Measurements from ENCODE around the gene CTSD. TPM values are rescaled to one million over a fixed set of nuclear protein-coding genes. Genes with fewer than 3 reads are reported as not detected.

The CTSD gene
- total and polyA plus RNA-seq, 2 experiments from 2014 or later = 67.1 to 251 TPM

GRCh38 chr11:1748636-1749394, 14.9 kb downstream of the CTSD start:
- peaks cover 35% of the 10 kb centered on the region for H3K27me3 Mint-ChIP-seq (ENCODE audit: insufficient read depth, low read depth, poor library complexity)
- no peaks in the 10 kb centered on the region for H3K9me2 ChIP-seq (ENCODE audit: insufficient read depth)
- peak overlapping the region; percentile 76; the same call in 1 of the 2 replicates for H2AFZ ChIP-seq
- no peak overlapping the region for H3K27ac ChIP-seq (ENCODE audit: low read depth)
- no peaks in the 10 kb centered on the region for H3K79me2 ChIP-seq (replicated peaks; ENCODE audit: insufficient read depth)
- peaks cover 9% of the 10 kb centered on the region for H3K9me3 Mint-ChIP-seq
- TF ChIP-seq ETS1 (IDR thresholded peaks at IDR 0.05) = no peak
- no peak for TF ChIP-seq EZH2 (IDR thresholded peaks at IDR 0.05; ENCODE audit: low read depth, unreplicated experiment)
- no peak for TF ChIP-seq POLR2AphosphoS5 (IDR thresholded peaks at IDR 0.05; ENCODE audit: low read depth)
- H3K4me2 ChIP-seq = peak overlapping the region; percentile 88
- H3K27ac Mint-ChIP-seq = no peak overlapping the region
- H3K36me3 Mint-ChIP-seq (ENCODE audit: low read depth) = peaks cover 7% of the 10 kb centered on the region
- ATAC-seq (peak; percentile 48), DNase-seq (ENCODE audit: low spot score) (peak; percentile 52)
- no peaks in the 10 kb centered on the region for H3K36me3 ChIP-seq (ENCODE audit: insufficient read depth)
- H3K4me1 ChIP-seq (ENCODE audit: insufficient read depth) = no peaks in the 10 kb centered on the region; the same call in 1 of the 2 replicates
- H3K4me3 ChIP-seq = peak overlapping the region; percentile 62
- peak overlapping the region; percentile 73 for H3K4me3 Mint-ChIP-seq
- H3F3A ChIP-seq (replicated peaks; ENCODE audit: low read depth) = peaks cover 9% of the 10 kb centered on the region; the same call in 1 of the 2 replicates
- H4K20me1 ChIP-seq (replicated peaks; ENCODE audit: insufficient read depth) = no peaks in the 10 kb centered on the region
- H3K4me1 Mint-ChIP-seq = peaks cover 11% of the 10 kb centered on the region; the same call in 2 of the 3 replicates
- H3K27me3 ChIP-seq (ENCODE audit: insufficient read depth) = peaks cover 36% of the 10 kb centered on the region

DNA sequence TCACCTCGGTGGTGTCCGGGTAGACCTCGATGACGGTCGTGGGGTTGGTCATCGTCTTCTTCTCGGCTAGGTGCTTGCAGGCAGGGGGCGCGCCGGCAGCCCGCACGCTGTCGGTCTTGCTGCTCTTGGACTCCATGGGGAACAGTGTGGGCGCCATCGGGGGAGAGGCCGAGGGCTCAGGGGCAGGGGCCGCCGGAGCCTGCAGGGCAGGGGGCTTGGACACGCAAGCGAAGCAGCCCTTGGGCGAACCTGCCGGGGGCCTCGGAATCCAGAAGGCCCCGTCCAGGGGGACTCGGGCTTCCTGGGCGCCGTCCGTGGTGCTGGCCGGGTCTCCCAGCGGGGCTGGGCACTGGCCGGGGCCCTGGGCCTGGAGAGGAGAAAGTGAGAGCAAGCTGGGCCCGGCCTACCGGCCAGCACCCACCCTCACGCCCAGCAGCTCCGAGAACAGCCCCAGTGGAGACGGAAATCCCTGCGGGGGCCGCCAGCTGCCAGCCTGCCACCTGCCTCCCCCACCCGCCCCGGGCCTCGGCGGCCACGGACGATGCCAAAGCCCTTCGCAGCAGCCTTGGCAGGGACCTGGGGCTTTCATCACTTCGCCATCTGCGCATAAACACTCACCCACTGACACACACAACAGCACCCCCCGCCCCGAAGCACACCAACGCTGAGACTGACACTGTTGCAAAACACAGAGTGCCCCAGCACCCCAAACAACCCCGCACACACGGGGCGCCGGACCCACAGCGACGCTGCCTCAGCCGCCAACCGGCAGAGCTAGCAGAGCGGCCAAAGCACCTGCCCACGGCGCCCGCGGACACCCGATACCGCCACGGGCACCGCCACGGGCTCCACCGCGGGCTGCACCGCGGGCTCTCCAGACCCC, 15.7 kb downstream of the CTSD start:
- no peaks in the 10 kb centered on the region for H3K36me3 ChIP-seq (ENCODE audit: insufficient read depth)
- Mint-ChIP-seq H3K36me3 (ENCODE audit: low read depth) (peaks cover 3% of the 10 kb centered on the region), H3K9me3 (peaks cover 9% of the 10 kb centered on the region), H3K27ac (no peak overlapping the region), H3K27me3 (ENCODE audit: insufficient read depth, low read depth, poor library complexity) (peaks cover 35% of the 10 kb centered on the region), H3K4me3 (peak overlapping the region; percentile 55; the same call in 2 of the 3 replicates), H3K4me1 (peaks cover 11% of the 10 kb centered on the region; the same call in 2 of the 3 replicates)
- peaks cover 9% of the 10 kb centered on the region; the same call in 1 of the 2 replicates for H3F3A ChIP-seq (replicated peaks; ENCODE audit: low read depth)
- peak overlapping the region; percentile 62 for H3K4me3 ChIP-seq
- 0 out of 2 replicates have a peak, but pooled peaks cover 2% of the 10 kb centered on the region for H3K9me2 ChIP-seq (ENCODE audit: insufficient read depth)
- ATAC-seq (peak; percentile 11), DNase-seq (ENCODE audit: low spot score) (no peak)
- H3K27ac ChIP-seq (ENCODE audit: low read depth) = no peak overlapping the region
- peak overlapping the region; percentile 76; the same call in 1 of the 2 replicates for H2AFZ ChIP-seq
- H4K20me1 ChIP-seq (replicated peaks; ENCODE audit: insufficient read depth) = no peaks in the 10 kb centered on the region
- H3K79me2 ChIP-seq (replicated peaks; ENCODE audit: insufficient read depth) = no peaks in the 10 kb centered on the region
- peaks cover 36% of the 10 kb centered on the region for H3K27me3 ChIP-seq (ENCODE audit: insufficient read depth)
- peak overlapping the region; percentile 88 for H3K4me2 ChIP-seq
- no peaks in the 10 kb centered on the region; the same call in 1 of the 2 replicates for H3K4me1 ChIP-seq (ENCODE audit: insufficient read depth)
- TF ChIP-seq, protein P1, sequence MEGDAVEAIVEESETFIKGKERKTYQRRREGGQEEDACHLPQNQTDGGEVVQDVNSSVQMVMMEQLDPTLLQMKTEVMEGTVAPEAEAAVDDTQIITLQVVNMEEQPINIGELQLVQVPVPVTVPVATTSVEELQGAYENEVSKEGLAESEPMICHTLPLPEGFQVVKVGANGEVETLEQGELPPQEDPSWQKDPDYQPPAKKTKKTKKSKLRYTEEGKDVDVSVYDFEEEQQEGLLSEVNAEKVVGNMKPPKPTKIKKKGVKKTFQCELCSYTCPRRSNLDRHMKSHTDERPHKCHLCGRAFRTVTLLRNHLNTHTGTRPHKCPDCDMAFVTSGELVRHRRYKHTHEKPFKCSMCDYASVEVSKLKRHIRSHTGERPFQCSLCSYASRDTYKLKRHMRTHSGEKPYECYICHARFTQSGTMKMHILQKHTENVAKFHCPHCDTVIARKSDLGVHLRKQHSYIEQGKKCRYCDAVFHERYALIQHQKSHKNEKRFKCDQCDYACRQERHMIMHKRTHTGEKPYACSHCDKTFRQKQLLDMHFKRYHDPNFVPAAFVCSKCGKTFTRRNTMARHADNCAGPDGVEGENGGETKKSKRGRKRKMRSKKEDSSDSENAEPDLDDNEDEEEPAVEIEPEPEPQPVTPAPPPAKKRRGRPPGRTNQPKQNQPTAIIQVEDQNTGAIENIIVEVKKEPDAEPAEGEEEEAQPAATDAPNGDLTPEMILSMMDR (conservative IDR thresholded peaks at IDR 0.05; ENCODE audit: low read depth in 2 of 2) = peak in 1 of 2 experiments; percentile 33; a peak in 2 of 4 replicates
- TF ChIP-seq ZNF331 (CRISPR knock-in tag; IDR thresholded peaks at IDR 0.05; ENCODE audit: low read depth) (no peak), ETS1 (IDR thresholded peaks at IDR 0.05) (no peak), ZNF114 (CRISPR knock-in tag; IDR thresholded peaks at IDR 0.05) (no peak), CREB1 (CRISPR knock-in tag; IDR thresholded peaks at IDR 0.05; ENCODE audit: low read depth) (no peak), REST (IDR thresholded peaks at IDR 0.05; ENCODE audit: unreplicated experiment) (peak; percentile 58), EZH2 (IDR thresholded peaks at IDR 0.05; ENCODE audit: low read depth, unreplicated experiment) (no peak)

Measured in GM23338 (cell line).